ENCODE results near the gene ARL5C.
A peak's percentile ranks its signal among the peaks of the same experiment; 100 is the strongest.
"Not testable (repeated sequence)": the region's sequence is repeated elsewhere in the genome, so short reads cannot be mapped to it uniquely, and the experiment has no call there.

ARL5C gene

GRCh38 chr17:39141915-39142664 is 23.9 kb downstream of the ARL5C start:
- DNase-seq = no peak

GRCh38 chr17:39141294-39141693 is 24.7 kb downstream of the ARL5C start:
- DNase-seq = no peak

GRCh38 chr17:39139561-39139960 is 26.4 kb downstream of the ARL5C start:
- DNase-seq = no peak

GRCh38 chr17:39139161-39139511 is 26.8 kb downstream of the ARL5C start:
- DNase-seq = no peak

- DNase-seq = no peak
Observed at GRCh38 chr17:39138431-39139160, 27.4 kb downstream of the ARL5C start.

- DNase-seq = no peak
Observed at GRCh38 chr17:39134878-39135277, 31.1 kb downstream of the ARL5C start.

- DNase-seq = no peak
Observed at GRCh38 chr17:39132192-39132610, 33.8 kb downstream of the ARL5C start.

- DNase-seq = no peak
Observed at GRCh38 chr17:39131616-39132015, 34.3 kb downstream of the ARL5C start.

GRCh38 chr17:39130205-39130604 is 35.8 kb downstream of the ARL5C start:
- no peak for DNase-seq

GRCh38 chr17:39129544-39129943 is 36.4 kb downstream of the ARL5C start:
- DNase-seq = not testable (repeated sequence)

- DNase-seq = no peak
Observed at GRCh38 chr17:39126436-39126835, 39.5 kb downstream of the ARL5C start.

GRCh38 chr17:39125143-39125875 is 40.7 kb downstream of the ARL5C start:
- DNase-seq = no peak

GRCh38 chr17:39123627-39124026 is 42.3 kb downstream of the ARL5C start:
- peak in 4 of 51 donors; percentile 7 to 30 (median 10) for DNase-seq

GRCh38 chr17:39122991-39123390 is 43.0 kb downstream of the ARL5C start:
- peak in 1 of 51 donors; percentile 4 for DNase-seq

- DNase-seq = not testable (repeated sequence)
Observed at GRCh38 chr17:39121919-39122318, 44.0 kb downstream of the ARL5C start.

- peak in 1 of 51 donors; percentile 17 for DNase-seq
Observed at GRCh38 chr17:39118674-39119419, 47.1 kb downstream of the ARL5C start.

GRCh38 chr17:39116224-39116623 is 49.7 kb downstream of the ARL5C start:
- DNase-seq = peak in 1 of 51 donors; percentile 68

- no peak for DNase-seq
Observed at GRCh38 chr17:39115135-39115534, 50.8 kb downstream of the ARL5C start.

- DNase-seq = no peak
Observed at GRCh38 chr17:39114723-39115122, 51.2 kb downstream of the ARL5C start.

- no peak for DNase-seq
Observed at GRCh38 chr17:39113871-39114270, 52.1 kb downstream of the ARL5C start.

GRCh38 chr17:39110435-39111136 is 55.4 kb downstream of the ARL5C start:
- no peak for DNase-seq

Data from hypothalamus (tissue), 51 donors.